SK-MEL-5 (cell line): ENCODE data around the gene OR2L8. TPM values are rescaled to one million over a fixed set of nuclear protein-coding genes. Genes with fewer than 3 reads are reported as not detected.

Source experiments
- DNase-seq: peaks from one replicate; pipeline ENCODE4 v3.0.0-alpha.2; 2016; ENCODE audit warnings: low read depth, low spot score
- in situ Hi-C: cut with HindIII; loops from 2 replicates; pipeline ENCODE4 v1.10.0; 2016; ENCODE audit warnings: low sequenced_read_pairs, high pct_unique_total_duplicates, low pct_unique_long_range_greater_than_20kb
- small RNA-seq, 2 experiments: library from RNA; depleted of rRNA; stranded (forward); fragments of <200 nt; gene quantifications; one replicate each; pipeline ENCODE3, GENCODE V24; 2014
- total RNA-seq: library from RNA; depleted of rRNA; stranded (reverse); fragments of >200 nt; shearing (Covaris generic); gene quantifications from 2 replicates; pipeline ENCODE4 v1.2.3, GENCODE V29; 2014; rRNA removed

OR2L8 gene
- total RNA-seq, 1 experiment from 2014 or later: not detected

GRCh38 chr1:247961791-247962190 lies 13.1 kb downstream of the OR2L8 start:
- in situ Hi-C loops: no loop called here
- DNase-seq: no peak

GRCh38 chr1:247962911-247963588 lies 14.4 kb downstream of the OR2L8 start:
- DNase-seq: peak; percentile 55
- in situ Hi-C loops: no loop called here

- in situ Hi-C loops: no loop called here
- no peak for DNase-seq
Measured at GRCh38 chr1:247964933-247965332, 16.3 kb downstream of the OR2L8 start, which contains the start of gene OR2AK2. OR2AK2 (plus strand) TSS chr1:247965233; CDS start chr1:247965377, 144 bp downstream.

- in situ Hi-C loops: no loop called here
- no peak for DNase-seq
Measured at GRCh38 chr1:247966532-247967204, 18.0 kb downstream of the OR2L8 start.

- in situ Hi-C loops: no loop called here
Measured at GRCh38 chr1:247992986-247993385, 44.3 kb downstream of the OR2L8 start.

GRCh38 chr1:247998811-247999210 lies 50.2 kb downstream of the OR2L8 start:
- in situ Hi-C loops: no loop called here
- DNase-seq: no peak

More at GRCh38 chr1:247992986-247993385, 44.3 kb downstream of the OR2L8 start:
- DNase-seq: no peak

Small RNA genes lying within 50 kb of the gene (small RNA-seq; reads per million reads assigned to genes)
- 0 reads per million in 2 experiments for gene RF00019

Other genes starting within 250 kb of the OR2L8 start
- gene OR6F1, start 232.2 kb upstream of the OR2L8 start, total RNA-seq: not detected in 2 replicates
- not detected in 2 replicates for gene OR14K1, start 210.2 kb upstream of the OR2L8 start, total RNA-seq
- not detected in 2 replicates for gene OR14A2, start 200.7 kb upstream of the OR2L8 start, total RNA-seq
- gene OR1C1, start 188.3 kb upstream of the OR2L8 start, total RNA-seq: not detected in 2 replicates
- not detected in 2 replicates for gene OR14A16, start 124.7 kb upstream of the OR2L8 start, total RNA-seq
- gene OR11L1, start 107.0 kb upstream of the OR2L8 start, total RNA-seq: not detected in 2 replicates
- 0.13 and 0.16 TPM in 2 replicates for gene TRIM58, start 91.7 kb upstream of the OR2L8 start, total RNA-seq
- not detected in 2 replicates for gene OR2W3, start 53.3 kb upstream of the OR2L8 start, total RNA-seq
- not detected in 2 replicates for gene OR2T8, start 28.6 kb upstream of the OR2L8 start, total RNA-seq
- gene OR2AJ1, start 24.0 kb upstream of the OR2L8 start, total RNA-seq: not detected in 2 replicates
- not detected in 2 replicates for gene OR2AK2, start 16.4 kb downstream of the OR2L8 start, total RNA-seq
- gene OR2L5, start 64.8 kb downstream of the OR2L8 start, total RNA-seq: not detected in 2 replicates
- not detected in 2 replicates for gene OR2L2, start 81.2 kb downstream of the OR2L8 start, total RNA-seq
- not detected in 2 replicates for gene OR2L3, start 98.0 kb downstream of the OR2L8 start, total RNA-seq
- not detected in 2 replicates for gene OR2L13, start 146.3 kb downstream of the OR2L8 start, total RNA-seq
- gene OR2M5, start 196.3 kb downstream of the OR2L8 start, total RNA-seq: not detected in 2 replicates
- not detected in 2 replicates for gene OR2M2, start 226.0 kb downstream of the OR2L8 start, total RNA-seq
- gene OR2M3, start 248.4 kb downstream of the OR2L8 start, total RNA-seq: not detected in 2 replicates